DND-41 (cell line): Measurements from ENCODE around the gene MINDY4.

Experiments used
- ATAC-seq: fragments of 200-7000 bp; cut with Tn5 transposase; 3 replicates; pipeline ENCODE4 v1.9.1; 2021; ENCODE audit warnings: low read depth; ENCODE audit not compliant: insufficient read depth
- DNase-seq: peaks from one replicate; pipeline ENCODE4 v3.0.0-alpha.2; 2020
- H2AFZ ChIP-seq: 2 replicates; pipeline ENCODE4 v1.6.0; 2012; ENCODE audit warnings: low read depth, low read length
- H3K27ac ChIP-seq: 2 replicates; pipeline ENCODE4 v1.5.1; 2012; ENCODE audit warnings: low read length, inconsistent platforms
- H3K27me3 ChIP-seq: fragments of 200-600 bp; sonication (generic); 2 replicates; pipeline ENCODE4 v1.6.0; 2012; ENCODE audit warnings: low read length, mild to moderate bottlenecking, inconsistent platforms; ENCODE audit not compliant: insufficient read depth, poor library complexity
- H3K36me3 ChIP-seq: 2 replicates; pipeline ENCODE4 v1.5.1; 2012; ENCODE audit warnings: low read length, inconsistent platforms; ENCODE audit not compliant: insufficient read depth
- H3K4me1 ChIP-seq: 2 replicates; pipeline ENCODE4 v1.5.1; 2012; ENCODE audit warnings: mild to moderate bottlenecking, low read length; ENCODE audit not compliant: insufficient read depth
- H3K4me2 ChIP-seq: 2 replicates; pipeline ENCODE4 v1.6.0; 2012; ENCODE audit warnings: mild to moderate bottlenecking, moderate library complexity, low read length, inconsistent platforms; ENCODE audit not compliant: insufficient read depth
- H3K4me3 ChIP-seq, 2 experiments: fragments of 200-600 bp in 1 of 2; shearing (Covaris generic) in 1 of 2; 2 replicates each; pipeline ENCODE4 v1.5.1; 2012 to 2016; ENCODE audit warnings: inconsistent platforms in 2 of 2, low read length in 2 of 2, mild to moderate bottlenecking in 2 of 2, low read depth in 1 of 2, moderate library complexity in 1 of 2
- H3K79me2 ChIP-seq: 2 replicates; pipeline ENCODE4 v1.6.0; 2012; ENCODE audit warnings: low read length, inconsistent platforms; ENCODE audit not compliant: insufficient read depth
- H3K9ac ChIP-seq: 2 replicates; pipeline ENCODE4 v1.6.0; 2012; ENCODE audit warnings: low read depth, mild to moderate bottlenecking, inconsistent platforms, low read length, moderate library complexity
- H3K9me3 ChIP-seq: 2 replicates; pipeline ENCODE4 v1.5.1; 2012; ENCODE audit warnings: low read length, moderate library complexity, mild to moderate bottlenecking, inconsistent platforms; ENCODE audit not compliant: insufficient read depth, severe bottlenecking
- H4K20me1 ChIP-seq: 2 replicates; pipeline ENCODE4 v1.6.0; 2012; ENCODE audit warnings: low read length; ENCODE audit not compliant: insufficient read depth
- CTCF ChIP-seq: IDR thresholded peaks from 2 replicates; pipeline ENCODE4 v1.5.1; 2012; ENCODE audit warnings: borderline replicate concordance, low read length, moderate library complexity, mild to moderate bottlenecking; ENCODE audit not compliant: poor library complexity, severe bottlenecking; ENCODE audit errors: extremely low read depth
- EZH2 ChIP-seq: IDR thresholded peaks from 3 replicates; pipeline ENCODE4 v1.6.1; 2012; ENCODE audit warnings: borderline replicate concordance, low read depth, mild to moderate bottlenecking, moderate library complexity, low read length, inconsistent platforms; ENCODE audit not compliant: severe bottlenecking

The MINDY4 gene

GRCh38 chr7:30780941-30781340, 9.7 kb downstream of the MINDY4 start:
- no peak overlapping the region for H3K9ac ChIP-seq

GRCh38 chr7:30782690-30783089, 11.5 kb downstream of the MINDY4 start:
- no peak overlapping the region for H2AFZ ChIP-seq
- no peaks in the 10 kb centered on the region for H4K20me1 ChIP-seq
- H3K79me2 ChIP-seq = no peaks in the 10 kb centered on the region
- ATAC-seq (no peak), DNase-seq (no peak)
- H3K4me1 ChIP-seq = no peaks in the 10 kb centered on the region
- no peak overlapping the region for H3K4me3 ChIP-seq
- TF ChIP-seq EZH2 (no peak), CTCF (no peak)
- H3K9ac ChIP-seq = no peak overlapping the region
- H3K27ac ChIP-seq = no peak overlapping the region
- H3K4me2 ChIP-seq = no peak overlapping the region
- no peaks in the 10 kb centered on the region for H3K27me3 ChIP-seq
- H3K9me3 ChIP-seq = no peaks in the 10 kb centered on the region
- peaks cover 14% of the 10 kb centered on the region for H3K36me3 ChIP-seq

More at GRCh38 chr7:30780941-30781340, 9.7 kb downstream of the MINDY4 start:
- Histone ChIP-seq H4K20me1 (no peaks in the 10 kb centered on the region), H3K9me3 (no peaks in the 10 kb centered on the region), H3K27me3 (no peaks in the 10 kb centered on the region), H3K4me2 (no peak overlapping the region), H3K27ac (no peak overlapping the region), H3K36me3 (peaks cover 14% of the 10 kb centered on the region), H3K4me1 (no peaks in the 10 kb centered on the region), H2AFZ (no peak overlapping the region), H3K4me3 (no peak overlapping the region), H3K79me2 (no peaks in the 10 kb centered on the region)
- DNase-seq (no peak), ATAC-seq (no peak)
- TF ChIP-seq CTCF (no peak), EZH2 (no peak)

GRCh38 chr7:30785786-30786185, 14.6 kb downstream of the MINDY4 start:
- no peak for TF ChIP-seq EZH2
- TF ChIP-seq CTCF = no peak
- no peak overlapping the region for H2AFZ ChIP-seq
- H3K4me3 ChIP-seq = no peak overlapping the region
- ATAC-seq (no peak), DNase-seq (no peak)
- no peaks in the 10 kb centered on the region for H3K27me3 ChIP-seq
- H3K4me1 ChIP-seq = no peaks in the 10 kb centered on the region
- H3K27ac ChIP-seq = no peak overlapping the region
- H3K4me2 ChIP-seq = no peak overlapping the region
- H3K9ac ChIP-seq = no peak overlapping the region
- peaks cover 17% of the 10 kb centered on the region for H3K36me3 ChIP-seq
- H4K20me1 ChIP-seq = no peaks in the 10 kb centered on the region
- H3K9me3 ChIP-seq = no peaks in the 10 kb centered on the region
- H3K79me2 ChIP-seq = no peaks in the 10 kb centered on the region

- Histone ChIP-seq H3K27me3 (no peaks in the 10 kb centered on the region), H3K9ac (no peak overlapping the region), H3K4me2 (no peak overlapping the region), H3K27ac (no peak overlapping the region), H3K4me1 (no peaks in the 10 kb centered on the region), H4K20me1 (no peaks in the 10 kb centered on the region), H2AFZ (no peak overlapping the region), H3K79me2 (no peaks in the 10 kb centered on the region), H3K36me3 (peaks cover 16% of the 10 kb centered on the region), H3K4me3 (no peak overlapping the region), H3K9me3 (no peaks in the 10 kb centered on the region)
- ATAC-seq (no peak), DNase-seq (no peak)
- TF ChIP-seq CTCF (no peak), EZH2 (no peak)
Measured at GRCh38 chr7:30787486-30787885, 16.3 kb downstream of the MINDY4 start.
